GM19438 (cell line): ENCODE measurements around the gene ORM1.

Experiments used
- ATAC-seq: cut with Tn5 transposase; IDR thresholded peaks from one replicate; pipeline ENCODE4 v1.9.1; 2021; ENCODE audit warnings: low read depth; ENCODE audit not compliant: unreplicated experiment

ORM1 gene

GRCh38 chr9:114361542-114361941 is 38.6 kb downstream of the ORM1 start:
- ATAC-seq: no peak

- no peak for ATAC-seq
These were observed 39.5 kb downstream of the ORM1 start for GRCh38 chr9:114362394-114362793.

GRCh38 chr9:114363424-114363823 is 40.5 kb downstream of the ORM1 start:
- ATAC-seq: no peak

- no peak for ATAC-seq
These were observed 41.5 kb downstream of the ORM1 start for GRCh38 chr9:114364134-114365041.

- no peak for ATAC-seq
These were observed 42.3 kb downstream of the ORM1 start for GRCh38 chr9:114365194-114365593.

- peak; percentile 45 for ATAC-seq
These were observed 43.6 kb downstream of the ORM1 start for GRCh38 chr9:114366334-114367128.

- no peak for ATAC-seq
These were observed 44.5 kb downstream of the ORM1 start for GRCh38 chr9:114367366-114367765.

- ATAC-seq: no peak
These were observed 45.1 kb downstream of the ORM1 start for GRCh38 chr9:114367772-114368569.

GRCh38 chr9:114369216-114370130 is 46.6 kb downstream of the ORM1 start:
- ATAC-seq: no peak

GRCh38 chr9:114370251-114370967 is 47.5 kb downstream of the ORM1 start:
- ATAC-seq: no peak

- no peak for ATAC-seq
These were observed 48.0 kb downstream of the ORM1 start for GRCh38 chr9:114370968-114371320.

- ATAC-seq: no peak
These were observed 48.5 kb downstream of the ORM1 start for GRCh38 chr9:114371343-114371944.

GRCh38 chr9:114371973-114372917 is 49.3 kb downstream of the ORM1 start:
- peak; percentile 31 for ATAC-seq

GRCh38 chr9:114372921-114373448 is 50.1 kb downstream of the ORM1 start:
- peak; percentile 93 for ATAC-seq

GRCh38 chr9:114373960-114374730 is 51.2 kb downstream of the ORM1 start:
- ATAC-seq: no peak

GRCh38 chr9:114374936-114375335 is 52.0 kb downstream of the ORM1 start:
- ATAC-seq: no peak
